HG03060 (cell line): Measurements from ENCODE around the gene SCYGR8.
A peak's percentile ranks its signal among the peaks of the same experiment; 100 is the strongest.

Experiments
- ATAC-seq: cut with Tn5 transposase; IDR thresholded peaks from one replicate; pipeline ENCODE4 v1.9.1; 2021; ENCODE audit warnings: low read depth, moderate number of reproducible peaks; ENCODE audit not compliant: unreplicated experiment

SCYGR8 gene

DNA sequence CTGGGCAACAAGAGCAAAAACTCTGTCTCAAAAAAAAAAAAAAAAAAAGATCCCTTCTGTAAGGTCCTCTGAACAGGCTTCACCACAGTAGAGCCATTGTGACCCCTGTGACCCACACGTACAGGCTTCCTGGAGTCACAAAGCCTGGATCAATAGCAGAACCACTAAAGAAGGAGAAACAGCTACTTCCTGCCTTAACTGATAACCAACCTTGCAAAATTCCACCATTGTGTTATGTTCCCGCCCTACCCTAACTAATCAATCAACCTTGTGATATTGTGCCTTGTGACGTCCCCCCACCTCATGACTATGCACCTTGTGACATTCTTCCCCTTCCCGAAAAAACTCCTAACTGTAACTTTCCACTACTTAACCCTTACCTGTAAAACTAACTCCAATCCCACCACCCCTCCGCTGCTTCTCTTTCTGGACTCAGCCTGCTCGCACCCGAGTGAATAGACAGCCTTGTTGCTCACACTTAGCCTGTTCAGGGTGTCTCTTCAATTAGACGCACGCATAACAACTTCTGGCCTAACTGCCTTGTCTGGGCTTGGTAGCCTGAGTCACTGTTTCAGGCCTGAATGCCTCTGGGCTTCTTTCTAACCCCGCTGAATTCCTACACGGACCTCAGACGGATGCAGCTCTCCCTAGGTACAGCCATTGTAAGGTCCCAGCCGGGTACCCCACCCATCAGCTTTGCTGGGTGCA lies 13.9 kb downstream of the SCYGR8 start:
- ATAC-seq, result no peak

DNA sequence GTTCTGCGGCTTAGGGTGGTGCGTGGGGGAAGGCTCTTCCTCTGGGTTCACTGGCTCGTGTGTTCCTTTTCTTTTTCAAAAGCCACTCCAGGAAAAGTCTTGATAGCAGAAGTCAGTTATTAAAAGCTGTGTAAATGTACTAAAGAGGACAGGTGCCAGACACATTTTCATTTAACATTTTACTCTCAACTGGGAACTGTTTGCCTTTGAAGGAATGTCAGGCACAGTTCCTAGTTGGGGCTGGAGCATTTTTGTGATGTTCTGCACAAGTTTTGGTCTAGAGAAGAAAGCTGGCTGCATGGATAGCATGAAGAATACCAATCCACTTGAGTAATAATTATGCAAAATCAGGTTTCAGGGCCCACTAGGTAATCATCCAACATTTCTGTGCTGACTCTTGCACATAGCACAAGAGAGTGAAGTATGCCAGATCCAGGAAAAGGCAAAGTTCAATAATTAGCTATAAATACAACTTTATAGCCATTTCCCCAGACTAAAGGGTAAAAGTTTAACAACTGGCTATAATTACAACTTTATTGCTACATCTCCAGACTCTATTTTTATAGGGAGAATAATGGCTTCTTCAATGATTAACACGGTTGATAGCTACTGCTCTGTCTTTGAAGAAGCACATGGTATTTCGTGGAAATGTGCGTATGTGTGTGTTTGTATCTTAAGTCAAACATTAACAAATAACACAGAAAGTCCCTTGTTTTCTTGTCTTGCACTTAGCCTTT lies 16.2 kb downstream of the SCYGR8 start:
- no peak for ATAC-seq

DNA sequence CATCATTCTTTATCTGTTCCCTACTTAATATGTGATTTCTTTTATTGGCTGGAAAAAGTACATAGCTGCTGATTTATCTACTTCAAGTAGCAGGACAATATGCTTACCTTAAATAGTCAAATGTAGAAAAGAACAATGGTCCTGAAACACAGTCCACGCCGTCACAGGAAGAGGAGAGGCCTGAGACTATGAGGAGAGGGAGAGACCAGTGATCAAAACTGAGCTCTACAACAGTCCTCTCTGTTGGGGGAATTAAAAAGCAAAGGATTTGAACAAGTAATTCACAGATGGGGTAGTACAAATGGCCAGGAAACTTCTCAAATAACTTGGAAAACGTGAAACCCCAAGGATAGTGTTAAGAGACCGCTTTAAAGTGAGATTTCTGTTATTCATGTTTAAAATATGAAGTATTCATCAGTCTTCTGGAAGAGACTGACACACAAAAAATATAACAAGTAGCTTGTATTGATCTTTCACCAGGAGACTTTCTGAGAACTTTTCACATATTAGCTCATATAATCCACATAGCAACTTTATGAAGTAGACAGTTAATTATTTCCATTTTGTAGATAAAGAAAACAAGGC lies 20.2 kb downstream of the SCYGR8 start:
- no peak for ATAC-seq

DNA sequence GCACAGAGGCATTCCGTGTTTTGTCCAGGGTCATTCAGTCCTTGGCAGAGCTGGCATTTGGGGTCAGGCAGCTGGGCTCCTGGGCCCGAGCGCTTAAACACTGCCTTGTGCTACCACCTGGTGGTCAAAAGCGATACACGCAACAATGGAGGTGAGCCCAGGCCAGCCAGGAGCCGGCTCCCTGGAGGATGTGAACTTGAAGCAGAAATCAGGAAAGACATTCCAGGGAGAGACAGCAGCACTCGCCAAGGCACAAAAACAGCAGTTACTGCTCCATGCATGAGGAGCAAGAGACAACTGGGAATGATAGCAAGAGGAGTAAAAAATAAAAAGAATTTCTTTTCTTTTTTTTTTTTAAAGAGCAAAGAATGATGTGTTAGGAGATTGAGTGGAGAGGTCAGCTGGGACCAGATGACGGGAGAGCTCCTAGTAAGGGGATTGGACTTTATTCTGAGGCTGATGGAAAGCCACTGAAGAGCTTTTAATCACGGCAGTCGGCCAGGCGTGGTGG lies 20.7 kb downstream of the SCYGR8 start:
- ATAC-seq, result peak; percentile 88

DNA sequence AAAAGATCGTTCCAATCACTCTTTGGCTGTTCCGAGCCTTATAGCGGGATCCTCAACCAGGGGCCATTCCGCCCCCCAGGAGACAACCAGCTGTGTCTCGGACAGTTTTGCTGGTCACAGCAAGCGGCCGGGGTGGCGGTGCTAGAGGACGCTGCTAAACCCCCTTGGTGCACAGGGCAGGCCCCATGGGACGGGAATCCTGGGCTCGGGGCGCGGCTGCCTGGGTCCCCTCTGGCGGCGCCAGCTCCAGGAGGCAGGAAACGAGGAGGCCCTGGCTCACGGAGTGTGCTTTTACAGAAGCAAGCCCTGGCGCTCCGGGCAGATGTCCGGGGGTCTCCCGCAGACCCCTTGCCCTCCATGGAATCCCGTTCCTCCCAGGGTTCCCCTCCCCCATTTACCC lies 22.1 kb downstream of the SCYGR8 start:
- ATAC-seq, result no peak

DNA sequence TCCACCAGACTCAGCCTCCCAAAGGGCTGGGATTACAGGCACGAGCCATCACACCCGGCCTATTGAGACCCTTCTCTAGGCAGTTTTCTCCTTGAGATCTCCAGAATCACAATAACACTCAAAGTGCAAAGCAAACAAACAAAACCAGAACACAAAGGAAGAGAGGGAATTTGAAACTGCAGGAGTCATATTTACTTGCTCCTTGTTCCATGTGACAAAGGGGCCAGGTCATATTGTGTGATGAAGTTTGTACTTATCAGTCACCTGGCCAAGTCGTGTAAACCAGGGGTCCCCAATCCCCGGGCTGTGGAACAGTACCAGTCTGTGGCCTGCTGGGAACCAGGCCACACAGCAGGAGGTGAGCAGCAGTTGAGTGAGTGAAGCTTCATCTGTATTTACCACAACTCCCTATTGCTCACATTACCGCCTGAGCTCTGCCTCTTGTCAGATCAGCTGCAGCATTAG lies 26.5 kb downstream of the SCYGR8 start:
- ATAC-seq, result no peak

DNA sequence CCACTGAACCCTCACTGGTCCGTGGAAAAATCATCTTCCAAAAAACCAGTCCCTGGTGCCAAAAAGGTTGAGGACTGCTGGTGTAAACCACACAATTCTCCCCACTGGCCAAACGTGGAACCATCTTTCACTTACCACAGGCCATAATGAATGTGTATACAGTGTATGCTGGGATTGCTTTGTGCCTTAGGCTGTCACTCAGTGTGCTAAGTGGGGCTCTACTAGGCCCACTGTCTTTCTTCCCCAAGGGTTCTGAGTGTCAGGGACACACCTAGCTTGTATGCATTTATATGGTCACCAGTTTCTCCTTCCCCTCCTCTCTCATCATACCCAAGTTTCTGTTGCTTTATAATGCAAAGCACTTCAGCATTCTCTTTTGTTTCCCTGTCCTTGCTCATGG lies 27.2 kb downstream of the SCYGR8 start:
- ATAC-seq, result no peak

DNA sequence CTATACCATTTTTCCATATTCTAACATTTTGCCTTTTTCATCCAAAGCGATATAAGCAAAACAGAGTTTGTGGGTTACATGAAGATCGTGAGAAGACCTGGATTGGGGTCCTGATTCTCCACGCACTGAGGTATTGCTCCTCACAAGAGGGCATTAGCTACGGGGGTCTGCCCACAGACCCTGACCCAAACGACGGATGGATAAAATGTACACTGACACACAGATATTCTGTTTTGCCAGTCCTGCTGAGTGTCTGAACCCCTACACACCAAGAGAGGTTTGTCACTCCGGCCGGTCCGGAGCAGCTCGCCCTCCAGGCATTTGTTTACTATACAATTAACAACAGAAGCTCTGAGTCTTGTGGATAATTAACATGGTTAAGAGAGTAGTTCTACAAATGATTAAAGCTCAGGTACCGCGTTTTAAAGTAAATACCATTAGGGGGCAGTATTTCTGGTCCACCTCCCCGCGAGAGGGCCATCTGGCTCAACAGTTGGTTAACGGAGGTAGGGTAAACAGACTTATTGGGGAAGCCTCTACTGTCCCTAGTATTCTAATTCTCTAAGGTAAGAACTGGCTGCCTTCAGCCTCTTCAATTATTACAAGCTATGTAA lies 28.4 kb downstream of the SCYGR8 start:
- no peak for ATAC-seq

DNA sequence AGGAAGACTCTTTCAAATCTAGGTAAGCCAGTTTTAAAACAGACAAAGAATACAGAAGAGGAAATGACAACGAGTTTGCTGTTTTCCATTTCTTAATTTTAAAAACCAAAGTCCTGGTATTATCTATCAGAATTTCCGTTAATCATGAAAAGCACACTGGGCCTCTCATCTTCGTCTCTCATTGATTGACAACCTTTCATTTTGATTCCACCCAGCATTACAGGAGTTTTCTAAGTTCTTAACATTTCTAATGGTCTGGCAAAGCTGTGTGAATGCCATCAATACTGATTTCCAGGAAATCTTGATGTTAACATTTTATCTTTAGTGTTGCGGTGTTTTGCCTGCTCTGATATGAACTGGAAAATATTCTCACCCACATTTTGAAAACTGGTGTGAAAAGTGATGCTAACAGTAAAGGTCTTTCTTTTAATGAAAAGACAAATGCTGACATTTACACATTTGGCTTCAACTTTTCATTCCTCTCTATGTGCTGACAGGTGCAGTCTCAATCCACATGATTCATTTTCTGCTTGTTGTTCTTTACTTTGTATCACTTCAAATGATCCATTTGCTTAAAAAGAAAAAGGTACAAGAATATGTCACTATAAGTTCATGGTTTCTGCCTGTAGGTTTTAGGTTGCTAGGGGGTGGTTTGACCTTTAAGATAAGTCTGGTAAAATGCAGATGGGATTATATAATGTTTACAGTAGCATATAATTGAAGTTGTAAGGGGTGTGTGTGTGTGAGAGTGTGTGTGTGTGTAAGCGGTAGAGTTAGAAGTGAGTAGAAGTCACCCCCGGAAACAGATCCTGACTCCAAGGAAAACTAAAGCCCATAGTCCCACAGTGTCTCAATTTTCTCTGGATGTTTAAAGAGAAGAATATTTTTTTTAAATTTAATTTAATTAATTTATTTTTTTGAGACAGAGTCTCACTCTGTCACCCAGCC lies 29.5 kb downstream of the SCYGR8 start:
- no peak for ATAC-seq

DNA sequence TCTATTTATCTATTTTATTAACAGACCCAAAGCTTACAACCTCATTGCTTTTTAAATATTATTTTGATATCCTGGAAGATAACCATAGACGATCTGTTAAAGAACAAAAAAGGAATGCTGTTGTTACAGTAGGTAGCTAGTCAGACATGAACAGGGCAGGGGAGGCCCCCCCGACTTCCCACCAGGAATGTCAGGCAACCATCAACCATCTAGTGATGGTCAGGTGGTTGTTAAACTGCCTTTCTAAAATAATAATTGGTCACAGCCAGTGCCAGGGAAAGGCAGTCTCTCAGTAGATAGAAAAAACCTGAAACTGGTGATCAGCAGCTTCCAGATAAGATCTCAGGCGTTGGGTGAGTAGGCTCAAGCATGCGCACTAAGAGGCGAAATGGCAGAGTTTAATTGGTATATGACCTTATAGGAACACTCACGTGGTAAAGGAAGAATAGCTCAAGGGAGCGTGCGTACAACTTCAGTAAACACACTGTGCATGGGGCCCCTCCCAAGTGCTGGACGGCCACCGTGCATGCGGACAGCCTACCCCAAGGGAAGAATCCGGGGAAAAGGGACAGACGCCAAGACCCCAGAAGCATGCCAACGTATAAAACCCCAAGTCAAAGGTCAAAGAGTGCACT lies 35.4 kb downstream of the SCYGR8 start:
- no peak for ATAC-seq

DNA sequence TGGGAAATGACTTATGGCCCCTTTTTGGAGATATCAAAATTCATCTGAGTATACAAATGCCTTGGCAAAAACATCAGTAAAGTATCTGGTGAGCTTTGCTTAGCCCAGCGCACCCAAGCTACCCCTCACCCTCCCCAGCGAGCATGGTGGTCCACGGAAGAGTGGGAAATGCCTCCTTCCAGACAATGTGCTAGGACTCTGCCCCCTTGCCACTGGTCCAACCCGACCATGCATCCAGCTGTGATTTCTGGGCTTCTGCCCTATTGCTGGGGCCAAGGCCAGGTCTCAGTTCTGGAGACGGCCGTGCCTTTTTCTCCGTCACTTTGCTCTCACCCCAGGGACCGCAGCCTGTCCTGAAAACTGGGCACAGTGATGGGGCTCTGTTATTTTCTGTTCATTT lies 36.1 kb downstream of the SCYGR8 start:
- ATAC-seq, result no peak

DNA sequence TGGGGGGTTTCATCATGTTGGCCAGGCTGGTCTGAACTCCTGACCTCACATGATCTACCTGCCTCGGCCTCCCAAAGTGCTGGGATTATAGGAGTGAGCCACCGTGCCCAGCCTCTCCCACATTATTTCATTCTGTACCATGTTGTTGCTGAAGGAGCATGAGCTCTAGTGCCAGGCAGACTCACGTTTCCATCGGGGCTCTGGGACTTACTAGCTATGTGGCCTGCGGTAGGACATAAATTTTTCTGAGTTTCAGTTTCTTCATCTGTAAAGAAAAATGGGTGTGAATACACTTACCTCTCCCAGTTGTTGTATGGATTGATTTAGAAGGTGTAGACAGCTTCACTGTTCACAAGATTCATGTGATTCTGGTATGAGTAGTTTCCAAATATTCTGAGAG lies 37.1 kb downstream of the SCYGR8 start:
- peak; percentile 13 for ATAC-seq

DNA sequence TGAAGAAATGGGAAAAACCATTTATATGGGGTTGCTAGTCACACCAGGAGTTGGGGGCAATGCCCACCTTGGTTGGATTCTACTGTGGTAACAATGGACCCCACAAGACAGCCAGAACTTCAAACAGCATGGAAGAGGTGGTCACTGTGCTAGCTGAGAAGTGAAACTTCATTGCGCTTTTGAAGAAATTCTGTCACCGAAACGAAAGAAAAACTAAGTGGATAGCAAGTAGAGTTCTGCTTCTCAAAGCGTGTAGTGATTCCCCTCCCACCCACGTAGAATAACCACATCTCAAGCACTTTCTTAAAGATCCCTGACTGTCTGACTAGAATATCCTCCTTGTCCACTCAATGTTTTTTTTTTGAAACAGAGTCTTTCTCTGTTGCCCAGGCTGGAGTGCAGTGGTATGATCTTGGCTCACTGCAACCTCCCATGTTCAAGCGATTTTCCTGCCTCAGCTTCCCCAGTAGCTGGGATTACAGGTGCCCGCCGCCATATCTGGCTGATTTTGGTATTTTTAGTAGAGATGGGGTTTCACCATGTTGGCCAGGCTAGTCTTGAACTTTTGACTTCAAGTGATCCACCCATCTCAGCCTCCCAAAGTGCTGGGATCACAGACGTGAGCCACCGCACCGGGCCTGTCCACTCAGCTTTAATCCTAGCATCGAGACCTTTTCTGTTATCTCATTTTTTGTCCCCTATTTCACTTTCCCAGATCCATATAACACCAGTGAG lies 37.9 kb downstream of the SCYGR8 start:
- peak; percentile 95 for ATAC-seq

DNA sequence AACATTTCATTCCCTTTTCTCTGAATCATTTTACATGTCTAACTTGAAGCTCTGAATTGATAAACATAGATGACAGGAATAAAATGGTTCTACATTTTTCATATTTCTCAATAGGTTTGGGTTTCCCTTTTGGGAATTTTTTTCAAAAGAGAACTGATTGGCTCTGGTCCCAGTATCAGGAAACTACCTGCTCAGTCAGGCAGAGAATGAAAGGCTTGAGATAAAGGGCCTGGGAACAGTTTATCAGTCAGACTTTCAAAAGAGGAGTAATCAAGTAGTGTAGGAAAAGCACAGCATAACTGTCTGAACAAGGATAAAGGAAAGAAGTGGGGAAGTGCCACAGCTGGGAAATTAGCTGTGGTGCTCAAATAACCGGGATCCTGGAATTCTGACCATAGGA lies 39.6 kb downstream of the SCYGR8 start:
- ATAC-seq, result no peak

DNA sequence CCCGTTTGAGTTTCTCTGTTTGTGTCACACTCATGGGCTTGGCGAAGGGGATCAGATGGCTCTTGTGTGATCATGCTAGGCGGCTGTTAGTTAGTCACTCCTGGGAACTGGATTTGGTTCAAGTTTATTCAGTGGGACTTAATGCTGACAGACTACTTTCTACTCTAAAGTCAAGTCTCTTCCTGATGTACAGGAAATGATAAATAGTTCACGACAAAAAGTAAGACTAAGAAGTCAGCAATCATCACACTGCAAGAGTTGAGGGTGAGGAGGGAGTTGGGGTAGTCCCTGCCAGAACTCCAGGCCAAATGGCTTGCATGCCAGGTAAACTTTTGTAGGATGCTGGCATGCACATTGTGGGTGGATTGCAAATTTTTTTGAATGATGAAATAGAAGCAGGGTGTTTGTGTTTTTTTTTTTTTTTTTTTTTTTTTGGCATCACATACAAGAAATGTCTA lies 42.9 kb downstream of the SCYGR8 start:
- ATAC-seq, result no peak

DNA sequence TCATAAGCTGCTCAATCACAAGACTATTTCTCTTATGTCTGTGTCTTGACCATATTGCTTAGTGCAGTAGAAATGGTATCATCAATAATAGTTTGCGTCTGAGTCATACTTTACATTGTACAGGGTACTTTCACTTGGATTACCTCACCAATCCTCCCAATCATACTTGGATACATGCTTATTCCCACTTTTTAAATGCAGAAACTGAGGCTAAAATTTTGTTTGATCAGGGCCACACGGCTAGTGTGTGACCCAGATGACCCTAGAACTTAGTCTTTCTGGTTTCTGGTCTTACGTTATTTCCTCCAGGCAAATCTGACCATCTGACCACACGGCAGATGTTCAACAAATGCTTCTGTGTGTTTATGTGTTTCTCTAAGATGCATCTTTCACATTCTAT lies 44.1 kb downstream of the SCYGR8 start:
- ATAC-seq, result no peak

DNA sequence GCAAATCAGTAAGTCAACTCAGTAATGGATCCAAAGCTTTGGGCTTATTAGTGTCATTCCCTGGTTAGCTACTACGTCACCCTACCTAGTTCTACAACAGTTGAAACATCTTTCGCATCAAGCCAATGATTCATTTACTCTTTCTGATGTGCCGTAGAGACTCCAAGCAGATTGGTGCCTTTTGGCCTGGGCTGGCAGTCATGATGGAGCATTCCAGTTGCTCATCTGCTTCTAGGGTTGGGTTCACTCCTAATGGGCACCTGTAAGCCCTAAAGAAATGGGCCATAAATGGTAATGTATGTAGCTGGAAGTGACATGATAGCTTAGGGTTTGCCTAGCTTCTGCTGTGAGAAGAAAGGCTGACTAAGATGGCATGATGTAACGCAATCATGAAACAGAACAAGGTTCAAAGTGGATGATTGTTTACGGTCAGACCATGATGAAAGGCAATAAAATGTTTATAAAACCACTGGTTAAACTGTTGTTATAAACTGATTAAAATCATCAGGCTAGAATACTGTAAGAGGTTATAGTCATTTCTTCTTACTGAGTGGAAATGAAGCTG lies 47.5 kb downstream of the SCYGR8 start:
- no peak for ATAC-seq
